T follicular helper cell (primary cell): ENCODE data around the gene PIP5KL1.
A peak's percentile ranks its signal among the peaks of the same experiment; 100 is the strongest.

Experiments used
- DNase-seq: peaks from one replicate; pipeline ENCODE4 v3.0.0-alpha.2; 2020; ENCODE audit warnings: low read depth

Gene PIP5KL1

GRCh38 chr9:127968700-127969383 lies 38.3 kb upstream of the PIP5KL1 start:
- no peak for DNase-seq

DNA sequence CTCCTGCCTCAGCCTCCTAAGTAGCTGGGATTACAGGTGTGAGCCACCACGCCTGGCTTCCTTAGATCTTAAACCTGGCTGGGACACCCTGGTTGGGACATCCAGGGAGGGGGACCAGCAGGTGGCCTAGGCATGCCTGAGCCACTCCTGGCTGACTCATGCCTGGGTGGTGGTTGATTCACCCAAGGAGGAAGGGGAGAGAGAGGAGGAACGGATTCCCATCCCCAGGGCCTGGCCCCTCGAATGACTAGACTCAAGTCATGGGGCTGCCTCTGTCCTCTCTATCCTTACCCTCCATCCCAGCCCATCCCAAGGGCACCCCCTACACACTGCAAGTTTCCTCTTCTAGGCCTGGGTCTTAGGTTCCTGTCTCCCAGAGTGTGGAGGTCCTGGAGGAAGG lies 37.5 kb upstream of the PIP5KL1 start:
- DNase-seq: peak; percentile 44

- no peak for DNase-seq
These were observed 36.7 kb upstream of the PIP5KL1 start for GRCh38 chr9:127967151-127967809.

DNA sequence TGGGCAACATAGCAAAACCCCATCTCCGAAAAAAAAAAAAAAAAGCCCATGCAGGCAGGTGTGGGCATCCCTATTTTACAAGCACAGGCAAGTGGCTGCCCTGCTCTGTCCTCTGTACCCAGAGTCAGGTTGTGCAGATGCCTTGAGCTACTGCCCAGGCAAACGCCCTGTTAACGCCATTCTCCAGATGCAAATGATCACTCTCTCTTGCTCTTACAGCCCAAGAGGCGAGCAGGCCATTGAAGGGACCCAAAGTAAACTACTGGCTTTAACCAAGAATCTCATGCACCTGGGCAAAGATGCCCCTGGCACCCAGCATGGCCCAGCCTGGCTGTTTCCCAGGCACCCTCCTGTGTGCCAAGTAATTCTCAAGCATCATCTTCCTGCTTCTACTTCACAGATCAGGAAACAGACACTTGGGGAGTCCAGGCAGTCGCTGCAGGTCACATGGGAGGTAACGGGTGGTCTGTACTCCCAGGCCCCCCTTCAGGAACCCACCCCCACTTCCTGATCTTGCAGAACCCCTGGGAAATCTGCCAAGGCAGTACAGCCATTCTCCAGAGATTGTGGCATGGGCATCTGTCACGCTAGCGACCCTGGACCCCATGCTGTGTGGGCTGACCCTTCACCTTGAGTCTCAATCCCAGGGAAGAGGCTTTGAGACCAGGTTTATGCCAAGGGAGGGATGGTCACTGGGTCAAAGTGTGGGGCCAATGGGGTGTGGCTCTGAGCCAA lies 36.0 kb upstream of the PIP5KL1 start:
- DNase-seq: no peak

- DNase-seq: no peak
These were observed 35.4 kb upstream of the PIP5KL1 start for GRCh38 chr9:127965953-127966352.

- no peak for DNase-seq
These were observed 32.9 kb upstream of the PIP5KL1 start for GRCh38 chr9:127963359-127964064.

GRCh38 chr9:127963041-127963358 lies 32.4 kb upstream of the PIP5KL1 start:
- no peak for DNase-seq

DNA sequence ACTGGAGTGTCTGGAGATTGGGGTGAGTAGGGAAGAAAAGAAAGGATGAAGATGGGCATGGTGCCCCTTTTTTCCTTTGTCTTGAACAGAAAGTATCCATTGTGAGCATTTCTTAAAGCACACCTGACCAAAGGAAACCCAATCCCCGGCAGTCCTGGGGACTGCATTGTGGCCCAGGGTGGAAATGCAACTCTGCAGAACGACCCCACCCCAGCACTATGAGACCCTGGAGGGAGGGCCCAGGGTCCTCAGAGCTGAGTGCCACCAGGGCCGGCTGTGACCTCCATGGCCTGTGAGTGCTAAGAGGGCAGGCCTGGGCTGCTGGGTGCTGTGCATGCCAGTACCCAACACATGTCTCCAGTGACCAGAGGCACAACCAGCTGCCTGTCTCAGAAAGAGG lies 31.7 kb upstream of the PIP5KL1 start:
- DNase-seq: no peak

DNA sequence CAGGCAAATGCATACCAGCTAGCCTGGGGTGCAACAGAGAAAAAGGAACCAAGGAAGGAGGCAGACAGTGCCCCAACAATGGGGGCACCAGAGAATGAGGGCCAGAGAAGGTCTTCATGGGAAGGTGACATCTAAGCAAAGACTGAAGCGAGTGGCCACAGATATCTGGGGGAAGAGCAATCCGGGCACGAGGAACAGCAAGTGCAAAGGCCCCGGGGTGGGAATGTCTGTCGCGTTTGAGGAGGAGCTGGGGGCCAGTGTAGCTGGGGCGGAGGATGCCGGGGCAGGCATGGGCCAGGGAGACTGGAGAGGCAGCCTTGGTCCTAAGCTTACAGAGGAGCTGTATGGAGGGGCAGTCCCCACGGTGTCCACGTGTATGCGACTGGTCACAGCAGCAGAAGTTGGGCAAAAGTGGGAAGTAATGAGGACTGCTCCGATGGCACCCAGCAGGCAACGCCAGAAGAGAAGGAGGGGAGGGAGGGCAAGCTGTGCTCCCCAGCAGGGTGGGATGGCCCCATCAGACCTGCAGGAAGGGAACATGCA lies 31.1 kb upstream of the PIP5KL1 start:
- no peak for DNase-seq

DNA sequence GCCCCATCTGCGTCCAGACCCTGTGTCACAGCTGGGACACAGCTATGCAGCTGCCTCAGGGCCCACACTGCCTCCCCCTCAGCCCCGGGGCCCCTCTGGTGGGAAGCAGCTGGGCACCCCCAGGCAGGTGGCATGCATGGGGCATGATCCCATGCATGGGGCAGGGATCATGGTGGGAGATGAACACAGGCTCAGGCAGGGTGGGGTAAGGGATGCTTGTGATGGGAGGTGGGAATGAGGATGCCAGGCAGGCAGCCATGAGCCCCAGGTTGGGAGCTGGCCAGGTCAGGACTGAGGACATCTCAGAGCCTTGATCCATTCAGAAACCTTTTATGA lies 30.5 kb upstream of the PIP5KL1 start:
- no peak for DNase-seq

DNA sequence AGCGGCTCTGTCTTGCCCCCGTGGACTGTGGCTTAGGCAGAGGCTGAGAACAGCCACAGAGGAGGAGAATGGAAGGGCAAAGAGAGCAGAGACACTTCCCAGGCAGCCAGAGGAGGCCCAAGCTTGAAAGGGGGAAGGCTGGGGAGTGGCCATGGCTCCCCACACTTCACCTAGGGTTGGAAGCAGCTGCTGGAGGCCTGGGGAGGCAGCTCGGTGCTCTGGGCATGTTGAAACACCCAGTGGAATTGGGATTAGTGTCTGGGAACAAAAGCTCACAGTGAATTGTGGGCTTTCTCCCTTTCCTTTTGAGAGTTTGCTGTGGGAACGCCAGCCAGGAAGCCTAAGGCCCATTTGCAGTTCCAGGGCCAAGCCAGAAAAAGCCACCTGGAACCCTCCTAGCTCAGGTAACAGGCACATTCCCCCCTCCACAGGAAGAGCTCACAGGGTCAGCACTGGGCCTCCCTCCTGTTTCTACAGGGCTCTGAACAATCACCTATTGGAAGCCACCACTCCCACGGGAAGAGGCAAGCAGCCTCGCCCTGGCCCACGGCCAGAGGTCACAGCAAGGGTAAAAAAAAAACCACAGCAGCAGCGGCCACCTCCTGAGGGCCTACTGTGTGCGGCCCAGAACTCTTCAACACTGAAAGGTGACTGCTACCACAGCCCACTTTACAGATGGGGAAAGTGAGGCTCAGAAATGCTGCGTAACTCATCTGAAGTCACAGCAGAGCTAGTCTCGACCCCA lies 30.0 kb upstream of the PIP5KL1 start:
- DNase-seq: no peak

DNA sequence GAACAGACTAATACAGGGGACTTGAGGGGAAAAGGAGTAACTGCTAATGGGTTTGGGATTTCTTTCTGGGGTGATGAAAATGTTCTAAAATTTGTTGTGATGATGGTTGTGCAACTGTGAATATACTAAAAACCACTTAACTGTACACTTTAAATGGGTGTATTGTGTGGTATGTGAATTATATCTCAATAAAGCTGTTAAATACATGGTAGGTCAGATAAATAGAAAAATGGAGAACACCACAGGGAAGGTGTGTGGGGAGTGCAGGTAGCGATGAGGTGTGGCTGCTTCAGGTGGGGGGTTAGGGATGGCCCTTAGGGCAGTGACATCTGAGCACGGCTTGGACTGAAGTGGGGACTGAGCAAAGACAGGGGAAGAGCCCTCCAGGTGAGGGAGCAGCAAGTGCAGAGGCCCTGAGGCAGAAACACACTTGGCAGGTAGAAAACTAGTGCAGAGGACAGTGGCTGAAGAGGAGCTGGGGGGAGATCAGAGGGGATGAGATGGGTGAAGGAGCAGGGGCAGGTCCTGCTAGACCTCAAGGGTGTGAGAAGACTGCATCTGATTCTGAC lies 29.3 kb upstream of the PIP5KL1 start:
- no peak for DNase-seq

- DNase-seq: no peak
These were observed 28.8 kb upstream of the PIP5KL1 start for GRCh38 chr9:127959398-127959797.

- no peak for DNase-seq
These were observed 28.2 kb upstream of the PIP5KL1 start for GRCh38 chr9:127958728-127959127.

DNA sequence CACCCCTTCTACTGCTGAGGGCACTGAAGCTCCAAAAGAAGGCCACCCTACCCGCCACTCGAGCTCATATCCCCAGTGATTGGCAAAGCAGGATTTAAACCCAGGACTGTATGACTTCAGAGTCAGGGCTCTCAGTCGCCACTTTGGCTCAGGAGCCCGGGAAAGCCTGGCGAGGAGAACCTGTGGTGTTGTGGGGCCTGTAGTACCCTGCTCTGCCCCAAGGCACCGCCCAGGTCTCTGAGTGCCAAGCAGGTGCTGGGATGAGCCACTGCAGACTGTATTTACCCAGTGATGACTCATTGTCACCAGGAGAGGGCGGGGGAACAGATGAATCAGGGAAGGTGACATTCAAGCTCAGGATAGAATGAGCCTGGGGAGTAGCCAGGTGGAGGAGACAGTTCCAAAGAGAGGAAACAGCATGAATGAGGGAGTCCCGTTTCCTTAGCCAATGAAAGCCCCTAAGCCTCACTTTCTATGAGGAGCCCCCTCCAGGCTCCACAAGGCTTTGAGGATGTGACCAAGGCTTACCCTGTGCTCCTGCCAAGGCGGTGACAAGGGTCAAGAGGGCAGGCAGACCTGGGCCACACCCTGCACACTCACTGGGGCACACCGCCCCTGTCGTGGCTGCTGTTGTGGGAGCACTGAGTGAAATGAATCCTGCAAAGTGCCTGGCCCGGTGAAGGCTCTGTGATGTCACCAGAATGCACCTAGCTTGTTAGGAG lies 24.9 kb upstream of the PIP5KL1 start:
- DNase-seq: peak; percentile 80

- DNase-seq: no peak
These were observed 24.3 kb upstream of the PIP5KL1 start for GRCh38 chr9:127954831-127955293.

DNA sequence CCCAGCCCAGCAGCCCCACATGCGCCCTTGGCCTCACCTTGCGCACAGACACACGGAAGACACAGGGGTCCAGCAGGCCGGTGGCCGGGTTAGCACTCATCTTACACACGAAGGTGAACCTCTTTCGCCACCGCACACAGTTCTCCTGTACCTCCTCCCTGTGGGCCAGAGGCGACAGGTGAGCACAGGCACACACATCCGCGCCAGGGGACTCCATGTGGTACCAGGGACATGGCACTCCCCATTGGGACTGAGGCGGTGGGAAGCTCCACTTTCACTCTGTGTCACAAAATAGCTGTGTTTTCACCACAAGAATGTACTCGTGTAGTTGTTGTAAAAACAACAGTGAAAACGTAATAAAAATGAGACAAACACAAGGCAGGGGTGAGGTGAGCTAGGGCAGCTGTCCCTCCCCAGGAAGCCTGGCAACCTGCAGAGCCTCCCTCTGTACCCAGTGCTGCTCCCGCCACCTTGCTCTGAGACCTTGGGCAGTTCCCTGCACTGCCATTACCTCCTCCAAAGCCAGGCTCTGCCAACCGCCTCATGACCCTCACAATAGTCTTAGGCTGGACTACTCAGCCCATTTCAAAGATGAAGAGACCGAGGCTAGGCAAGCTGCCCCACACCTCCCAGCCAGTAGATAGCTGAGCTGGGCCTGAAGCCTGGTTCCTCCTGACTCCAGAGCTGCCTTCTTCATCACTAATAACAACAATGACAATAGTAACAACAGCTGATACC lies 23.4 kb upstream of the PIP5KL1 start:
- no peak for DNase-seq

DNA sequence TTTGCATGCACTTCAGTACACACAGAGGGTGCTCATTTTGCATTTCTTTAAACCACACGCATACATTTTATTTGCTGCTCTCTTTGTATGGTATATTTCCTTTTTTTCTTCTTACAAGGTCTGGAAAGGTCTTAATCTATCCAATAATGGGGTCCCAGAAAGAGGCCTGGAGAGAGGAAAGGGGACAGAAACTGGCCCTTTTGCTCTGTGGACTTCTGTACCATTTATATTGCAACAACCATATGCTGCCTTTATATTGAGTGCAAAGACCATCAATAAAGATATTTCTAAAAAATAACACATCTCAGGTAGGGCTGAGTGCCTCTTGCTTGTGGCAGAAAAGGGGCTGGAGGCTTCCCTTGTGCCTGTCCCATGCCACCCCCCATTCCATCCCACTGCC lies 22.6 kb upstream of the PIP5KL1 start:
- DNase-seq: no peak

DNA sequence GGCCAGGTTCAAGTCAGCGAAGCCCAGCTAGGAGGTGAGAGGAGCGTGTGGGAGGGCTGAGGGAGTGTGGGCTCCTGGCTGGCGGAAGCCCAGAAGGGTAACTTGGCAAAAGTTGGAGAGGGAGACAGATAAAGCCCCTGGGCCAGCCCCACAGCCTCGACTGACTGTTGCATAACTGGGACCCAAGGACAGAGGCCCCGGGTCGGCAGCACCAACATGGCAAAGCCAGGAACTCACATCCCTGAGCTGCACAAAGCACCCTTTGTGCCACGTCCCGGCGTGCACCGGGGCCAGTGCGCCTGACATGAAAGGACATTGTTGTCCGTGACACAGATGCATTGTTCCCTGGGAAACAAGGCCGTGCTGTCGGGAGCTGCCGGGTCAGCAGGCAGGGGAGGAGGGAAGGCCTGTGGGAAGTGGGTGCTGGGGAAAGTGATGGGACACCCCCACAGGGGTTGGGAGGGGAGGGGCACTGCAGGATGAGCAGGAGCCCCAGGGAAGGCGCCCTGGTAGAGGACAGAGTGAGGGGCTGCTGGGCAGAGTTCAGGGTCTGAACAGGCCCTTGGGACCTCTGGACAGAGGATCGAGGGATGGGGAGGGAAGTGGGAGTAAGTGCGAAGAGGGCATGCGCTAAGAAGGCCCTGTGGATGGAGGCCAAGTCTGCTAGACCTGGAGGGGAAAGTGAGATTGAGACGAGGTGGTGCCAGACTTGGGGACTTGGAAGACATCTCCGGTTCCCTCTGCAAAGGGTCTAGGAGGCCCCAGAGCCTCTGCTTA lies 20.1 kb upstream of the PIP5KL1 start:
- no peak for DNase-seq
